AG04450 (cell line): ENCODE measurements around the gene ZNF783. TPM values are rescaled to one million over a fixed set of nuclear protein-coding genes. Genes with fewer than 3 reads are reported as not detected.

ENCODE experiments used
- CTCF ChIA-PET: fragments of 300-600, 350-600 bp; formaldehyde crosslinking; extraction: SDS; loops from one replicate; lab custom pipeline; 2022; ENCODE audit warnings: antibody characterized with exemption, inconsistent platforms; lab: Charles Lee
- POLR2A ChIA-PET: fragments of 350-600 bp; formaldehyde crosslinking; extraction: SDS; loops from one replicate; lab custom pipeline; 2021; ENCODE audit warnings: antibody characterized with exemption, inconsistent platforms; lab: Yijun Ruan, JAX
- DNase-seq: peaks from one replicate; pipeline ENCODE4 v3.0.0-alpha.2; 2011; ENCODE audit warnings: low read depth, low spot score
- H3K27ac ChIP-seq: one replicate; pipeline ENCODE4 v1.5.1; 2012; ENCODE audit warnings: low read depth, low read length, control low read depth
- H3K27me3 ChIP-seq: one replicate; pipeline ENCODE4 v1.6.0; 2012; ENCODE audit warnings: low read length; ENCODE audit not compliant: control insufficient read depth, insufficient read depth
- H3K4me3 ChIP-seq: 2 replicates; pipeline ENCODE4 v1.5.1; 2011; ENCODE audit warnings: mild to moderate bottlenecking, low read depth, low read length, control low read depth
- H3K9me3 ChIP-seq: 2 replicates; pipeline ENCODE4 v1.5.1; 2012; ENCODE audit warnings: low read length; ENCODE audit not compliant: control insufficient read depth, insufficient read depth
- CTCF ChIP-seq: IDR thresholded peaks from 2 replicates; pipeline ENCODE4 v1.5.1; 2011; ENCODE audit warnings: low read depth, low read length, control low read depth, inconsistent platforms
- polyA plus RNA-seq: library from polyadenylated mRNA; depleted of rRNA; stranded (reverse); fragments of >200 nt; gene quantifications from 2 replicates; pipeline ENCODE4 v1.2.3, GENCODE V29; 2011

The ZNF783 gene
- polyA plus RNA-seq, 1 experiment: 5.2 TPM

DNA sequence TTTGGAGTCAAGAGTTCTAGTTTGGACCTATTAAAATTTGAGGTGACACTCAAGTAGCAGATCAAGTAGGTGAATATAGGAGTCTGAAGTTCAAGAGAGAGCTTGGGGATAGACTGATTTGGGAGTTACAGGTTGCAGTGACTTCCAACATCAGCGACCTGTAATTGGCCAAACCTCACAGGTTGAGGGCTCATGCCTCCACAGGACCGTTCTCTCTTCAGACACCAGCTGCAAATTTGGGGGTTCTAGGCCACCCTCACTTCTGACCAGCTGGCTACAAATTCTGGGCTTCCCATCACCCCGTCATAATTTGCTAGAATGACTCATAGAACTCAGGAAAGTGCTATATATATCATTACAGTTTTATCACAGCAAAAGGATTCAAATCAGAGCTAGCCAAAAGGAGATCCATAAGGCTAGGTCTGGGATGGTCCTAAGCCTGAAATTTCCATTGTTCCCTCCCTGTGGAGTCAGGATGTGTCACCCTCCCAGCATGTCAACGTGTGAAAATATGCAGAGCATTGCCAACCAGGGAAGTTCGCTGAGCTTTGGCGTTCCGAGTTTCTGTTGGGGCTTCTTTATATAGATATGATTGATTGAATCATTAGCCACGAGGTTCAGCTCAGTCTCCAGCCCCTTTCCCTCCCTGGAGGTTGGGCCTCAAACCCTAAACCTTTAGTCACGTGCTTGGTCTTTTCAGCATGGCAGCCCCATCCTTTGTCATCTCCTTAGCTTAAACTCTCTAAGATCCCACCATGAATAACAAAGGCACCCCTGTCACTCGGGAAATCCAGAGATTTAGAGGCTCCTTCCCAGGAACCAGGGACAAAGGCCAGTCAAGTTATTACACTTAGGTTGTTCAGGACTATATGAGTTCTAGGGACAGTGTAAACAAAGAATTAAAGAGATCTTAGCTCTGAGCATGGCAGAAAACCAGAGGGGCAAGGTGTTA, 43.3 kb upstream of the ZNF783 start:
- POLR2A ChIA-PET: interaction anchor here (0.9 kb wide), 1 partner anchor 23 kb away, joined by 3 read pairs; the partner anchor contains the start of gene ZNF282
- TF ChIP-seq CTCF: no peak
- H3K4me3 ChIP-seq: no peak overlapping the region
- H3K27me3 ChIP-seq: no peaks in the 10 kb centered on the region
- CTCF ChIA-PET: interaction anchor here (2.0 kb wide), 1 partner anchor 23 kb away, joined by 8 read pairs; the partner anchor contains the start of gene ZNF282
- no peak overlapping the region for H3K27ac ChIP-seq
- H3K9me3 ChIP-seq: no peaks in the 10 kb centered on the region
- no peak for DNase-seq

GRCh38 chr7:149220534-149220933, 41.5 kb upstream of the ZNF783 start:
- Histone ChIP-seq H3K27ac (no peak overlapping the region), H3K27me3 (no peaks in the 10 kb centered on the region), H3K4me3 (no peak overlapping the region), H3K9me3 (peaks cover 9% of the 10 kb centered on the region; the same call in 1 of the 2 replicates)
- POLR2A ChIA-PET: no interaction called here
- DNase-seq: no peak
- CTCF ChIA-PET: no interaction called here
- TF ChIP-seq CTCF: no peak

- no peak overlapping the region for H3K27ac ChIP-seq
- no peak overlapping the region for H3K4me3 ChIP-seq
- TF ChIP-seq CTCF: no peak
- no peak for DNase-seq
- peaks cover 13% of the 10 kb centered on the region; the same call in 1 of the 2 replicates for H3K9me3 ChIP-seq
- POLR2A ChIA-PET: interaction anchor here (0.7 kb wide), 1 partner anchor 196 kb away, joined by 4 read pairs; no protein-coding TSS in a partner anchor
- CTCF ChIA-PET: interaction anchor here (1.0 kb wide), 1 partner anchor 10 kb away, joined by 4 read pairs; no protein-coding TSS in a partner anchor
- no peaks in the 10 kb centered on the region for H3K27me3 ChIP-seq
These were observed 38.8 kb upstream of the ZNF783 start for GRCh38 chr7:149223176-149223575.

GRCh38 chr7:149223761-149224160, 38.2 kb upstream of the ZNF783 start:
- POLR2A ChIA-PET: no interaction called here
- no peak for TF ChIP-seq CTCF
- CTCF ChIA-PET: interaction anchor here (1.0 kb wide), 1 partner anchor 9 kb away, joined by 4 read pairs; no protein-coding TSS in a partner anchor

DNA sequence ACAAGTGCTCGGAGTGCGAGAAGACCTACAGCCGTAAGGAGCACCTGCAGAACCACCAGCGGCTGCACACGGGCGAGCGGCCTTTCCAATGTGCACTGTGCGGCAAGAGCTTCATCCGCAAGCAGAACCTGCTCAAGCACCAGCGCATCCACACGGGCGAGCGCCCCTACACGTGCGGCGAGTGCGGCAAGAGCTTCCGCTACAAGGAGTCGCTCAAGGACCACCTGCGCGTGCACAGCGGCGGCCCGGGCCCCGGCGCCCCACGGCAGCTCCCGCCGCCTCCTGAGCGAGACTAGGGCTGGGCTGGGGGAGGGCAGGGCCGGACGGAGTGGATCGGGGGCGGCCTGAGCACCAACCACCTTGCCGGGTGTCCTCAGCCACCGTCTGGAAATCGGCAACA, 37.6 kb upstream of the ZNF783 start:
- H3K27ac ChIP-seq: no peak overlapping the region
- CTCF ChIA-PET: no interaction called here
- POLR2A ChIA-PET: no interaction called here
- TF ChIP-seq CTCF: no peak
- H3K9me3 ChIP-seq: peaks cover 13% of the 10 kb centered on the region; the same call in 1 of the 2 replicates
- no peaks in the 10 kb centered on the region for H3K27me3 ChIP-seq
- DNase-seq: no peak
- H3K4me3 ChIP-seq: no peak overlapping the region

More at GRCh38 chr7:149223761-149224160, 38.2 kb upstream of the ZNF783 start:
- Histone ChIP-seq H3K27me3 (no peaks in the 10 kb centered on the region), H3K4me3 (no peak overlapping the region), H3K9me3 (peaks cover 13% of the 10 kb centered on the region; the same call in 1 of the 2 replicates), H3K27ac (no peak overlapping the region)
- DNase-seq: no peak
